Tongue (tissue), 2 donors: ENCODE data around the gene TTC39A. TPM values are rescaled to one million over a fixed set of nuclear protein-coding genes. Genes with fewer than 3 reads are reported as not detected.
A peak's percentile ranks its signal among the peaks of the same experiment; 100 is the strongest.

Source experiments
- DNase-seq: peaks from one replicate; pipeline ENCODE4 v3.0.0-alpha.2; 2015
- total RNA-seq: library from RNA; depleted of rRNA; stranded (reverse); fragments of >200 nt; gene quantifications from one replicate; pipeline ENCODE4 v1.2.3, GENCODE V29; 2014

The TTC39A gene
- total RNA-seq, 1 donor from 2014 or later, result 1.7 TPM

GRCh38 chr1:51297401-51298321 is 32.7 kb downstream of the TTC39A start:
- no peak for DNase-seq

- peak; percentile 92 for DNase-seq
Measured at GRCh38 chr1:51296383-51297357, 33.7 kb downstream of the TTC39A start.

DNA sequence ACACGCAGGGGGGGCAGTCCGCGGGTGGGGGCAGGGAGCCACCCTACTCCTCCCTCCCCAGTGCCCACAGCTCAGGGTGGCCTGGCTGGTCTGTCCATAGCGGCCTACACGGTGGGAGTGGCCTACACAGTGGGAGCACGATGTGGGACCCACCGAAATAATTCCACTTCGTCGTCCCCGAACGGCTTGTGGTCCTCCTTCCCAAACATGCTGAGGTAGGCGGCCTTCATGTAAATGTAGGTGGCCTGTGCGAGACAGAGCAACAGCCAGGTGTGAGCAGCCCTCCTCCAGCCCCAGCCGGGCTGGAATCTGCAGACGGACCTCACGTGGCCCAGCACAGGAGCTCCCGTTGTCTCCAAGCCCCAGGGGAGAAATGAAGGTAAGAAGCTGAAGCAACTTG is 34.4 kb downstream of the TTC39A start:
- DNase-seq, result no peak

DNA sequence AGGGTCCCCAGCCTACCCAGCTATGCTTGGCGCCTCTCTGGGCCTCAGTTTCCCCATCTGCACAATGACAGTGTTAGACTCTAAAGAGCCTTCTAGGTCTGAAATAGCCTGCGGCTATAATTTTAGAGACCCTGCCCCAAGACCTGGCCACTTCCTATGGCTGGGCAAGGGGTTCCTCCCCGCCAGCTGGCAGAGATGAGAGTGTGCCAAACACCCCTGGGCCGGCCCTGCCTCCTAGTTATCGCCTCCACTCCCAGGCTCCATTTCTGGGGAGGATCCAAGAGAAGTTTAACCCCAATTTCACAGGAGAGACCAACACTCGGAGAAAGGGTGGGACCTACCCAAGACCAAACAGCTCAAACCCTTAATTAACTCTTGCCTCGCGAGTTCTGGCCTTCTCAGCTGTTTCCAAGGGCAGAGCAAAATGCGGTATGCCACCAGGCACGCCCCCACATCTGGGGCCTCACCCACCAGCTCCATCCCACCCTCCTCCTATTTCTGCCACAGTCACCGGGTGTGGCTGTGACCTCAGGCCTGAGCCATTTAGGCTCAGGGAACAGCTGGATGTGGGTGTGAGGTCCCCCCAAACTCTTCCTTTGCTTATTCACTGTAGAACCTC is 35.7 kb downstream of the TTC39A start:
- DNase-seq, result peak; percentile 54

- DNase-seq, result no peak
Measured at GRCh38 chr1:51293898-51294515, 36.4 kb downstream of the TTC39A start.

- no peak for DNase-seq
Measured at GRCh38 chr1:51290489-51290847, 39.9 kb downstream of the TTC39A start.

- DNase-seq, result no peak
Measured at GRCh38 chr1:51289676-51290488, 40.5 kb downstream of the TTC39A start.

- no peak for DNase-seq
Measured at GRCh38 chr1:51288578-51288977, 41.8 kb downstream of the TTC39A start.

DNA sequence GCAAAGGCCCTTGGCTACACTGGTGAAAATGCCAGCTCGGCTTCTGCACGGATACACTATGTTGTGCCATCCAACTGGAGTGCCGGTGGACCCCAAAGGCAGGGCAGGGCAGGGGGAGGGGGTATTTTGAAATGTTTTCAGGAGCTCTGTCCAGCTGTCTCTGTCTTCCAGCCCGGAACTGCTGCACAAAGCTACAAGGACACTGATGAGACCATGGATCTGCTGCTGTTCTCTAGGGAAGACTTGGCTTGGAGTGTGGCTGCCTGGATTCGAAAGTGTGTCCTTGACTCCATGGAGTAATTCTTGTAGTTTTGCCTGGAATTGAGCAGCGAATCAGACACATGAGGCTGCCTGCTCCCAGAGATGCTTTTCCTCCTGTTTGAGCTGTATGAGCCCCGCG is 42.4 kb downstream of the TTC39A start:
- peak; percentile 11 for DNase-seq

GRCh38 chr1:51285055-51285454 is 45.3 kb downstream of the TTC39A start:
- no peak for DNase-seq

GRCh38 chr1:51284487-51284954 is 45.8 kb downstream of the TTC39A start:
- peak; percentile 66 for DNase-seq

- DNase-seq, result no peak
Measured at GRCh38 chr1:51283979-51284378, 46.4 kb downstream of the TTC39A start.

DNA sequence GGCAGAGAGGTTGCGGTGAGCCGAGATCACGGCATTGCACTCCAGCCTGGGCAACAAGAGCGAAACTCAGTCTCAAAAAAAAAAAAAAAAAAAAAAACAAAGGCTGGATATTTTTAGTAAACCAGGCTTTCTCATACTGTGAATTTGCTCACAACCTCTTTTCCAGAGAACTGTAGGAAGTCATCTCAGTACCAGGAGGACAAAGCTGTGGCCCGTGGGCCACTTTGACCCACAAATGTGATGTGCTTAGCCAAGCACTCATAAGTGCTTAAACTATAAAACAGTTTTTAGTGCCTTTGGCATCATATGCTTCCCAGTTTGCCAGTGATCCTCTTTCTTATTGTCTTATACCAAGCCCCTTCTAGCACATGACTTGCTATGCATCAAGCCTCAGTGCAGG is 47.8 kb downstream of the TTC39A start:
- no peak for DNase-seq

GRCh38 chr1:51281807-51282206 is 48.6 kb downstream of the TTC39A start:
- no peak for DNase-seq

- no peak for DNase-seq
Measured at GRCh38 chr1:51280321-51280978, 49.9 kb downstream of the TTC39A start.

DNA sequence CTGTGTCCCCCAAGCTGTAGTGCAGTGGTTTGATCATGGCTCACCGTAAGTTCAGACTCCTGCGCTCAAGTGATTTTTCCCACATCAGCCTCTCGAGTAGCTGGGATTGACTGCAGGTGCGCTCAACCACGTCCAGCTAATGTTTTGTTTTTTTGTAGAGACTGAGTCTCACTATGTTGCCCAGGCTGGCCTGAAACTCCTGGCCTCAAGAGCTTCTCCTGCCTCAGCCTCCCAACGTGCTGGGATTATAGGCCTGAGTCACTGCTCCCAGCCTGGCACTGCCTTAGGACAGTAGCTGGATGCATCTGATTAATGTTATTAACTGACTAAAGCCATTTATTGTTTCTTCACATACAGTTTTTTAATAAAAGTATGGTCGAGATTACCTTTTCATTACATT is 54.1 kb downstream of the TTC39A start:
- DNase-seq, result no peak

- no peak for DNase-seq
Measured at GRCh38 chr1:51274676-51275075, 55.7 kb downstream of the TTC39A start.

- DNase-seq, result no peak
Measured at GRCh38 chr1:51272916-51273315, 57.4 kb downstream of the TTC39A start.

GRCh38 chr1:51270751-51271150 is 59.6 kb downstream of the TTC39A start:
- DNase-seq, result no peak

DNA sequence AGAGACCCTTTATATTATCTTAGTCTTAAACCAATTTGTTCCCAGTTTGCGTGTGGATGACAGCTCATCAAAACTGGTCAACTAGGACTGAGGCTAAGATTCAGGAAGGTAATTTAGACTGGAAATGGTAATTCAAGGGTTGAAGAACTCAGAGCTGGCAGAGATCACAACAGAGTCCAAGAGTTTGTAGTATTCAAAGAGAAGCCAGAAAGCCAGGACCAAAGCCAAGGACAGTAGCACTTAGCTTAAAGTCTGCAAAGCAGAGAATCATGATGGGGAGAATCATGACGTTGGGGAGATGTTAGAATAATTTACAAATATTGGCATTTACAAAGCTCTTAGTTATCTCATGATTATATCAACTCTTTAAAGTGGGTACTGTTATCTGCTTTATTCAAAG is 61.7 kb downstream of the TTC39A start:
- DNase-seq, result no peak

DNA sequence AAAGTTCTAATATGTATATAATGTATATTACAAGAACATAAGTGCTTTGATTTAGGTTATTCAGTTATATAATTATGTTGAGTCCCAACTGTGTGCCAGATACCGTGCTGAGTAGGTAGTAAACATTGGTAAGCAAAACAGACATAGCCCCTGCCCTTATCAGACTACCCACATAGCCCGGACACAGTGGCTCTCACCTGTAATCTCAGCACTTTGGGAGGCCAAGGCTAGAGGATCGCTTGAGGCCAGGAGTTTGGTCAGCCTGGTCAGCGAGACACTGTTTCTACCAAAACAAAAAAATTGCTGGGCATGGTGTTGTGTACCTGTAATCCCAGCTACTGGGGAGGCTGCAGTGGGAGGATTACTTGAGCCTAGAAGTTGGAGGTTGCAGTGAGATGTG is 63.6 kb downstream of the TTC39A start:
- DNase-seq, result no peak
